ENCODE measurements around the gene HABP2. TPM values are rescaled to one million over a fixed set of nuclear protein-coding genes. Genes with fewer than 3 reads are reported as not detected.

HABP2 gene
- total RNA-seq, 2 experiments from 2014 or later: not detected

DNA sequence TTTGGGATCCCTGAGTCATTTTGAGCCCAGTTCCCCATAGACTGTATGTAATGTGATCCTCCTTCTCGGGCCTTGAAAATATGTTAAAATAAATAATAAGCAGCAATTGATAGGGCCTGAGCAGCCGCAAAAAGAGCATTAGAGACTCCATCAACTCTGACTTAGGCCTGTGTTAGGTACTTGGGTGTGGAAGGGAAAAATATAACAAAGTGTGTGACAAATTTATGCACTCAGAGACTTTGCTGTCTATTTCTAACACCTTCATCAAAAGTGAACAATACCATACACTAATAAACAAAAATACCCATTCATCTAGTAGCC is 31.4 kb upstream of the HABP2 start:
- Mint-ChIP-seq H3K9me3 (no peaks in the 10 kb centered on the region), H3K4me3 (no peak overlapping the region), H3K27ac (no peak overlapping the region), H3K36me3 (no peaks in the 10 kb centered on the region), H3K4me1 (no peaks in the 10 kb centered on the region), H3K27me3 (peaks cover 9% of the 10 kb centered on the region)
- DNase-seq: no peak

GRCh38 chr10:113522460-113522859 is 30.4 kb upstream of the HABP2 start:
- no peaks in the 10 kb centered on the region for H3K36me3 Mint-ChIP-seq
- H3K4me1 Mint-ChIP-seq: no peaks in the 10 kb centered on the region
- no peaks in the 10 kb centered on the region for H3K9me3 Mint-ChIP-seq
- DNase-seq: no peak
- H3K27me3 Mint-ChIP-seq: peaks cover 8% of the 10 kb centered on the region
- no peak overlapping the region for H3K4me3 Mint-ChIP-seq
- H3K27ac Mint-ChIP-seq: no peak overlapping the region

GRCh38 chr10:113523071-113523470 is 29.8 kb upstream of the HABP2 start:
- Mint-ChIP-seq H3K4me1 (no peaks in the 10 kb centered on the region), H3K36me3 (no peaks in the 10 kb centered on the region), H3K27me3 (peaks cover 6% of the 10 kb centered on the region), H3K9me3 (no peaks in the 10 kb centered on the region), H3K4me3 (no peak overlapping the region), H3K27ac (no peak overlapping the region)
- no peak for DNase-seq

GRCh38 chr10:113523628-113524027 is 29.2 kb upstream of the HABP2 start:
- no peaks in the 10 kb centered on the region for H3K4me1 Mint-ChIP-seq
- no peak overlapping the region for H3K27ac Mint-ChIP-seq
- no peaks in the 10 kb centered on the region for H3K36me3 Mint-ChIP-seq
- no peaks in the 10 kb centered on the region for H3K9me3 Mint-ChIP-seq
- DNase-seq: no peak
- peaks cover 6% of the 10 kb centered on the region for H3K27me3 Mint-ChIP-seq
- no peak overlapping the region for H3K4me3 Mint-ChIP-seq

DNA sequence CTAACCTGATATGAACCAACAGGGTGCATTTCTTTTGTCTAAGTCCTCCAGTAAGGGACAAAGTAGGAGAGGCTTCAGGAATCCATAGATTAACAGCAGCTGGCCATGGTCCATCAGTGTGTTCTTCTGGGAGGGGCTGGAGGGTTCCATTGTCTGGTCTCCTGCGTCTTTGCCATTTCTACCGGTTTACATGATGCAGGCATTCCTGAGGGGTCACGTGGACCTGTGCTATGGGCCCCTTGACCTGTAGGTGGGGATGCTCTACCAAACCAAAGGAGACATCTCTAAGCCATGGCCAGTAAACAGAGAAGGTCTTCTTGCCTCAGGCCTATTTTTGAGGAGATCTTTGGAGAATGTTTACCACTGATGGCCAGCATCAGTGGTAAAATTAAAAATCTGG is 28.7 kb upstream of the HABP2 start:
- Mint-ChIP-seq H3K27me3 (peaks cover 6% of the 10 kb centered on the region), H3K4me3 (no peak overlapping the region), H3K9me3 (no peaks in the 10 kb centered on the region), H3K36me3 (no peaks in the 10 kb centered on the region), H3K27ac (no peak overlapping the region), H3K4me1 (no peaks in the 10 kb centered on the region)
- no peak for DNase-seq

DNA sequence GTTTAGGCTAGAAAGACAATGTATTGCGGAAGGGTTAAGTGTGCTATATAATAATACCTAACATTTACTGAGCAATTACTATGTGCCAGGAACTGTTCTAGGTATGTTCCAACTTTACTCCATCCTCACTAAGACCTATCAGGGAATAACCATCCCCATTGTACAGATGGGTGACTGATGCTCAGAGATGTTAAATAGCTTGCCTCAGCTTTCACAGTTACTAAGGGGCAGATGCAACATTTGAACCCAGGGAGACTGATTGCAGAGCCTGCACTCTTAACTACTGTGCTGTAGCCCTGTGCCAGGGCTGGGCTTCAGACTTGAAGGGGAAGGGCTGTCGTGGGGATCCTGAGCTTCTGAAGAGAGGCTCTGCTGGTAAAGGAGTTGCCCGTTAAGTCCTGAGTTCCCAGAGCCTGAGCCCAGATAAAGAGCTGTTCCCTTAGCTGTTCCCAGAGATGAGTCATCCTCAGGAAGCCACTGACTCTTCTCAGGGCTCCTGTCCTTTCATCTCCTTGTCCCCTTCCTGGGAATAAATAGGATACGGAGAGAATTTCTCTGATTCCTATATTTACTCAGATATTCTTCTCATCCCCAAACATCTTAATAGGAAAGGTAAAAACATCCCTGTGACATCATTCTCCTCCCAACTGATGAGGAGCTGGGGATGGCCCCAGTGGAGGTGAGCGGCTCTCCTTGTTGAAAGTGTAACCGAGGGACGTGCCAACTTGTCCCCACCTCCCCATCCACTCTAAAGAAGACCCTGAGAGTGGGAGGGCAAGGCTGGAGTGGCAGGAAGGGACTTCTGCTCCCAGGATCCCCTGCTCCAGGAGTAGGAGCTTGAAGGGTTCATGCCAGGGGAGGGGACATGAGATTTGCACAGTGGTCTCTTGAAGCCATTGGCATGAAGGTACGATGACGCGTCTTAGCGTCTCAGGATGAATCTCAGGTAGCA is 28.0 kb upstream of the HABP2 start:
- no peak overlapping the region for H3K27ac Mint-ChIP-seq
- H3K9me3 Mint-ChIP-seq: no peaks in the 10 kb centered on the region
- DNase-seq: no peak
- H3K4me1 Mint-ChIP-seq: no peaks in the 10 kb centered on the region
- no peak overlapping the region for H3K4me3 Mint-ChIP-seq
- no peaks in the 10 kb centered on the region for H3K36me3 Mint-ChIP-seq
- peaks cover 6% of the 10 kb centered on the region for H3K27me3 Mint-ChIP-seq

DNA sequence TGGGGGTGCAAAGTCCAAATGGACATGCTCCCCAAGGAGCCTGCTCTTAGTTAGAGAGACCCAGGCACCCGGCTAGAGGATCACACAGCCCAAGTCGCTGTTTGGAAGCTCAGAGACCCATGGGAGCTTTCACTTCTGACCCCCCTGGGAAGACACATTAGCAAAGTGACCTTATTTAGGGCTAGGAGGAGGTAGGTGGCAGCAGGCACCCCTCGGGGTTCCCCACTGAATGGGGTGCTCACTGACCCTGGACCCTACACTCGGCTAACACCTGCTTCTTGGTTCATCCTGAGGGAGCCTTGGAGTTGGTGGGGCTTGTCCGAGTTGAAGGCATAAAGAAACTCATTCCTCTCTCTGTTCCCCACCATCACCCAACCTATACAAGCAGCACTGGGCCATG is 27.1 kb upstream of the HABP2 start:
- no peak for DNase-seq
- H3K4me1 Mint-ChIP-seq: no peaks in the 10 kb centered on the region
- H3K9me3 Mint-ChIP-seq: no peaks in the 10 kb centered on the region
- no peaks in the 10 kb centered on the region for H3K36me3 Mint-ChIP-seq
- H3K27ac Mint-ChIP-seq: no peak overlapping the region
- peaks cover 6% of the 10 kb centered on the region for H3K27me3 Mint-ChIP-seq
- H3K4me3 Mint-ChIP-seq: no peak overlapping the region

DNA sequence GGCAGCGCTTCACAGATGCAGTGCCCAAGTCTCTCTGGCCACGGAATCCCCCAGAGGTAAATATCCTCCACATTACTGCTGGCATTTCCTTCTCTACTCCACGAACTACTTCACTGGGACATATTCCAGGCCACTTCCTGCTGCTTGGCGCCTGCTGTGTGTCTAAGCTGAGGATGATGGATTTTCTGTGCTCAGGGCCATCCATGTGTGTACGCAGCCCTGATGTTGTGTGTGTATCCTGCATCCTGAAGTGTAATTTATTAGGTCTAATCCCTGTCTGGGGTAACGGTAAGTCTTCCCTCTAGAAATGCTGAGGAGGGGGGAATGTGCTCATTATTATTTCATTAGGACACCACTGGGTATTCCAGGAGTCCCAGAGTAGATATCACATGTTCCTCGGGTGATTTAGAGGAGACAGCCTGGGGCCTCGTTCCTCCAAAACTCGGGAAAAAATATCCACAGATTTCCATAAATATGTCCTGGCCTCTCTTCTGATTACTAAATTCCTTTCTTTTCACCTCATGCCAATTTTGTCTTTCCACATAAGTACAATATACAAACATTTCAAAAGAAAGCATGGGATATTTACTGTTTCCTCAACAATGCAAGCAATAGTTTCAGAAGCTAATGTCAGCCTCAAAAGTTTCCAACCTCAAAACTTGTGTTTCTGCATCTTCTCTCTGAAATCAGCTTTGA is 25.5 kb upstream of the HABP2 start:
- Mint-ChIP-seq H3K9me3 (no peaks in the 10 kb centered on the region), H3K27me3 (no peaks in the 10 kb centered on the region), H3K36me3 (no peaks in the 10 kb centered on the region), H3K27ac (no peak overlapping the region), H3K4me3 (no peak overlapping the region), H3K4me1 (no peaks in the 10 kb centered on the region)
- no peak for DNase-seq

GRCh38 chr10:113528876-113529275 is 24.0 kb upstream of the HABP2 start:
- H3K27ac Mint-ChIP-seq: no peak overlapping the region
- no peak for DNase-seq

GRCh38 chr10:113529575-113529974 is 23.3 kb upstream of the HABP2 start:
- Mint-ChIP-seq H3K9me3 (no peaks in the 10 kb centered on the region), H3K27ac (no peak overlapping the region), H3K4me3 (no peak overlapping the region), H3K4me1 (no peaks in the 10 kb centered on the region), H3K36me3 (no peaks in the 10 kb centered on the region), H3K27me3 (peaks cover 10% of the 10 kb centered on the region)
- no peak for DNase-seq

More at GRCh38 chr10:113528876-113529275, 24.0 kb upstream of the HABP2 start:
- Mint-ChIP-seq H3K4me1 (no peaks in the 10 kb centered on the region), H3K9me3 (no peaks in the 10 kb centered on the region), H3K4me3 (no peak overlapping the region), H3K36me3 (no peaks in the 10 kb centered on the region), H3K27me3 (peaks cover 6% of the 10 kb centered on the region)

GRCh38 chr10:113530476-113530875 is 22.4 kb upstream of the HABP2 start:
- no peaks in the 10 kb centered on the region for H3K4me1 Mint-ChIP-seq
- no peaks in the 10 kb centered on the region for H3K9me3 Mint-ChIP-seq
- H3K27me3 Mint-ChIP-seq: peaks cover 13% of the 10 kb centered on the region
- no peaks in the 10 kb centered on the region for H3K36me3 Mint-ChIP-seq
- no peak overlapping the region for H3K27ac Mint-ChIP-seq
- DNase-seq: no peak
- H3K4me3 Mint-ChIP-seq: no peak overlapping the region

GRCh38 chr10:113532724-113533123 is 20.1 kb upstream of the HABP2 start:
- peaks cover 16% of the 10 kb centered on the region for H3K27me3 Mint-ChIP-seq
- H3K4me3 Mint-ChIP-seq: no peak overlapping the region
- H3K4me1 Mint-ChIP-seq: no peaks in the 10 kb centered on the region
- DNase-seq: no peak
- no peak overlapping the region for H3K27ac Mint-ChIP-seq
- no peaks in the 10 kb centered on the region for H3K36me3 Mint-ChIP-seq
- no peaks in the 10 kb centered on the region for H3K9me3 Mint-ChIP-seq

DNA sequence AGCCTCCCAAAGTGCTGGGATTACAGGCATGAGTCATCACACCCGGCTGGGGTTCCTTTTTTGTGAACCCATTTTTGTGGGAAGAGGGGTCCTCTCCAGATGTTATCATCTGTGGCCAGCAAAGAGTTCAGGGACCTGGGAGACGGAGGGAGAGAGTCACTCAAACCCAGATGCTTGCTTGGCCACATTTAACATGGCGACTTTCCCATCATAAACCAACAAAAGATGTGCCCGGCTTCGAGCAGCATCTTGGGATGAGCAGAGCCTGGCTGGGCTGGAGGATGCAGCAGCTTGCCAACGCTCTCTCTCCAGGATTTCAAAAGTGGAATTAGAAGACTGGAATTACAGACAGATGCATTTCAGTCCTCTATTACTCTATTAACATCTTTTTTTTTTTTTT is 19.1 kb upstream of the HABP2 start:
- H3K9me3 Mint-ChIP-seq: no peaks in the 10 kb centered on the region
- H3K36me3 Mint-ChIP-seq: no peaks in the 10 kb centered on the region
- no peak overlapping the region for H3K4me3 Mint-ChIP-seq
- H3K4me1 Mint-ChIP-seq: no peaks in the 10 kb centered on the region
- DNase-seq: no peak
- peaks cover 19% of the 10 kb centered on the region for H3K27me3 Mint-ChIP-seq
- no peak overlapping the region for H3K27ac Mint-ChIP-seq

DNA sequence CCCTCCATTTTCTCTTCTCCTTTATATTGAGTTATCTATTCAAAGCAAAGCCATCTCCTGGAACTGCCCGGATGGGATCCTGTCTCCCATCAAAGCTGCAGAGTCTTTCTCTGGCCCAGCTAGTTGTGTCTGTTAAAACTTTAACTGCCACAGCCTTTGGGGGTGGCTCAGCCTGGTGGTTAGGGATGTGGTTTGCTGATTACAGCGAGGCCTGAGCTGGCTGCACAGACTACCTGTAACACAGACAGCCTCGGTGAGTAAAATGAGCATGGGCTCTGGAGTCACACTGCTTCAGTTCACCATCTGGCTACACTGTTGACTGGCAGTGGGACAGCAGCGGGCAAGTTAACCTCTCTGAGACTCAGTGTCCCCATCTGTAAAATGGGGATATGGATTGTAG is 18.4 kb upstream of the HABP2 start:
- no peak for DNase-seq
- Mint-ChIP-seq H3K4me3 (no peak overlapping the region), H3K9me3 (no peaks in the 10 kb centered on the region), H3K27ac (no peak overlapping the region), H3K36me3 (no peaks in the 10 kb centered on the region), H3K4me1 (no peaks in the 10 kb centered on the region), H3K27me3 (peaks cover 20% of the 10 kb centered on the region)

DNA sequence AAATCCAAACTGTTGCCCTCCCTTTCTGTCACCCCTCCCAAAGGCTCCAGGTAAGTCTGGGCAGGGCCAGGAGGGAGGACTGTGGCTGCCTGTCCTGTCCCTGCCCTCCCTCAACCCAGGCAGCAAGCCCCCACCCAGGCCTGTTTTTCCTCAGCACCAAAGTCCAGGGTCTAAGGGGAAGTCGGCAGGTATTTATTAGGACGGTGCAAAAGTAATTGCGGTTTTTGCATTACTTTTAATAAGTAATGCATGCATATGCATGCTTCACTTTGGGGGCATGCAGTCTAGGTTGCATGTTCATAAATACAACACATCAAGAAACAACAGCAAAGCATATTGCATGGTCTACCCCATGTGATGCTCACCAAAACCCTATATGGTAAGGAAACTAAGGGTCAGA is 15.2 kb upstream of the HABP2 start:
- DNase-seq: no peak
- Mint-ChIP-seq H3K4me3 (no peak overlapping the region), H3K4me1 (no peaks in the 10 kb centered on the region), H3K9me3 (no peaks in the 10 kb centered on the region), H3K27ac (no peak overlapping the region), H3K36me3 (no peaks in the 10 kb centered on the region), H3K27me3 (peaks cover 24% of the 10 kb centered on the region)

GRCh38 chr10:113538151-113538550 is 14.7 kb upstream of the HABP2 start:
- Mint-ChIP-seq H3K36me3 (no peaks in the 10 kb centered on the region), H3K9me3 (no peaks in the 10 kb centered on the region), H3K4me3 (no peak overlapping the region), H3K4me1 (no peaks in the 10 kb centered on the region), H3K27ac (no peak overlapping the region), H3K27me3 (peaks cover 20% of the 10 kb centered on the region)
- DNase-seq: no peak

Data from activated naive CD8-positive, alpha-beta T cell treated with anti-CD3 and anti-CD28 coated beads for 36 hours (primary cell).